T-helper 17 cell (primary cell): ENCODE data around the gene TRIM39. TPM values are rescaled to one million over a fixed set of nuclear protein-coding genes. Genes with fewer than 3 reads are reported as not detected.
"Not testable (repeated sequence)": the region's sequence is repeated elsewhere in the genome, so short reads cannot be mapped to it uniquely, and the experiment has no call there.

Source experiments
- ATAC-seq: fragments of 150-1000 bp; cut with Tn5 transposase; 2 replicates; pipeline ENCODE4 v1.10.0; 2021; ENCODE audit warnings: mild to moderate bottlenecking, moderate library complexity
- DNase-seq, 3 donors: peaks; one replicate each; pipeline versions ENCODE4 v3.0.0 to v3.0.0-alpha.2; 2020 to 2021
- H3K9me3 ChIP-seq: one replicate; pipeline ENCODE4 v1.7.0; 2013; ENCODE audit warnings: low read length, mild to moderate bottlenecking; ENCODE audit not compliant: control insufficient read depth, poor library complexity, severe bottlenecking
- H3K27ac Mint-ChIP-seq: one replicate; pipeline ENCODE4 v1.8.0; 2022; ENCODE audit warnings: mild to moderate bottlenecking, moderate library complexity, mixed read lengths
- H3K27me3 Mint-ChIP-seq: one replicate; pipeline ENCODE4 v1.8.0; 2022; ENCODE audit warnings: mixed read lengths
- H3K36me3 Mint-ChIP-seq: one replicate; pipeline ENCODE4 v1.8.0; 2022; ENCODE audit warnings: low read depth, mixed read lengths
- H3K4me1 Mint-ChIP-seq: one replicate; pipeline ENCODE4 v1.8.0; 2022; ENCODE audit warnings: mild to moderate bottlenecking, mixed read lengths
- H3K4me3 Mint-ChIP-seq: one replicate; pipeline ENCODE4 v1.8.0; 2022; ENCODE audit warnings: mild to moderate bottlenecking, moderate library complexity, mixed read lengths
- total RNA-seq, 4 donors: library from RNA in 2 of 4; stranded (reverse) in 2 of 4; gene quantifications; one replicate each; pipeline ENCODE4 v1.2.3 and lab custom pipeline; 2022 to 2026

Gene TRIM39
- total RNA-seq, 2 donors from 2014 or later: 41.4 to 47.3 TPM

DNA sequence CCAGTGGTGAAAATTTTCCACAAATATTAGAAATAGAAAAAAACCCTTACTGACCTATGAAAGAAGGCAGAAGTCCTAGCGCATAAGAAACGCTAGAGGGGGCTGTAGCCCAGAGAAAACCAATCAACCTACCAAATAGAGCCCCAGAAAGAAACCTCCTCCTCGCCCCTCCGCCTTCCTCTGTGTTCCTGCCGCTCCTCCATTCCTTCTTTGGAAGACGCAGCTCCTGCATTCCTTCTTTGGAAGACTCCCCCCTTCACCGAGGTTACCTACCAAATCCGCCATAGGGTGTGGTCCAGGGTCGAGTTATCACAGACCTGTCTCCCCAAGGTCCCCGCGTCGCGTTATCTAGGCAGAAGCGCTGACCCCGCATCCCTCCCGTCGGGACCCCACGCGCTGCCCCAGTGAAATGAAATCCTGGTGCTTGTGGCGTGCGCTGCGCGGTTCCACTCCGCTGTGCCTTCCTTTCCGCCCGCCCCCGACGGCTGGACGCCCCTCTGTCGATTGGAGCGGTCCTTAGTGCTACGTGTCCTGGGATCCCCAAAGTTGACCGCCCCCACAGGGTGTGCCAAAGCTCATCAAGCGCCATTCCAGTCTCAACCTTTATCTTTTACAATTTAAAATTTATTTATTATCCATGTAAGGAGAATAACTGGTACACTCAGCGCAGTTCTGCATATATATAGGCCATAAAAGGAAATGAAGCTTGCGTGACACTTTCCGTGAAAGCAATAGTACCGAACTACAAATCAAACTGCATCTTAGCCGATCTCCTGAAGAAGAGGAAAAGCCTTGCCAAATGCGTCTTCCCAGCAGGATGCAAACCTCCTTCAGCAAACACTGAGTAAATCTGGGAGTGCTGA, 31.2 kb downstream of the TRIM39 start:
- Mint-ChIP-seq H3K36me3 (peaks cover 7% of the 10 kb centered on the region), H3K4me1 (peaks cover 7% of the 10 kb centered on the region), H3K27ac (peak overlapping the region; percentile 53), H3K27me3 (peaks cover 64% of the 10 kb centered on the region), H3K4me3 (peak overlapping the region; percentile 86)
- DNase-seq (peak; percentile 20 to 39 (median 36)), ATAC-seq (peak; percentile 87)
- H3K9me3 ChIP-seq: peaks cover 3% of the 10 kb centered on the region

DNA sequence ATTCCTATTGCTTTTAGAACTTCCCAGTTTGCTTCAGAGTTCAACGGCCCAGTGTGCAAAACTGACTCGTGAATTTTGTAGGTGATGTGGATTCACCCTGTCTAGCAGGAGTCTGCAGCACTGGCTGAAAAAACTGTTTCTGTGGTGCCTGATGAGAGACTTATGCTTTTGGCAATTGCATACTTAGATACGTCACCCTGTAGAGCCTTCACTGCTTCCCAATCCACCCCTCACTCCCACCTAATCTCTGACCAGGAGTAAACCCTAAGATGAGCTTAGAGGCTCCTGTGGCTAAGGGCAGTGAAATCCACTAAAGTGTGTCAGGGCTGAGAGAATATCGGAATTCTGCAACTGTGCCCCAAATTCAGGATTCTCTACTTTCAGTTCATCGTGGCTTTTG, 32.5 kb downstream of the TRIM39 start:
- Mint-ChIP-seq H3K4me3 (no peak overlapping the region), H3K27ac (no peak overlapping the region), H3K36me3 (peaks cover 7% of the 10 kb centered on the region), H3K27me3 (peaks cover 69% of the 10 kb centered on the region), H3K4me1 (peaks cover 7% of the 10 kb centered on the region)
- no peak for ATAC-seq
- DNase-seq: no peak
- peaks cover 3% of the 10 kb centered on the region for H3K9me3 ChIP-seq

DNA sequence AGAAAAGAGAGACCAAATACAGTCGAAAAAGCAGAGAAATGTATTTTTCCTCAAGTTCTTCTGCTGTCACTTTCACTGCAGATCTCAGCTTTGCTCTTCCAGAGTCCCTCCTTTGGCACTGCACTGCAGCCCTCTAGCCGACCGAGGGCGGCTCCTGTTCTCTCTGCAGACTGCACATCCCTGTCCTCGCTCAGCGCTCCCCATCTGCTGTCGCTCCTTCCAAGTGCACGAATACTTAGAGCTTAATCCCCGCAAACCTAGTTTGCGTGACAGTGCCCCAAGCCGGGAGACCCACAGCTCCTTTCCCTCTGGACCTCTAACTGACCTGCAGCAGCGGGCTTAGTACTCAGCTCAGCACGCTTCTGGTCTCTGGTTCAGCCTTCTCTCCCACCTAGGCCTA, 33.4 kb downstream of the TRIM39 start:
- ATAC-seq: no peak
- Mint-ChIP-seq H3K4me1 (peaks cover 7% of the 10 kb centered on the region), H3K27me3 (peaks cover 71% of the 10 kb centered on the region), H3K36me3 (peaks cover 7% of the 10 kb centered on the region), H3K4me3 (no peak overlapping the region), H3K27ac (no peak overlapping the region)
- DNase-seq: no peak
- H3K9me3 ChIP-seq: peaks cover 3% of the 10 kb centered on the region

DNA sequence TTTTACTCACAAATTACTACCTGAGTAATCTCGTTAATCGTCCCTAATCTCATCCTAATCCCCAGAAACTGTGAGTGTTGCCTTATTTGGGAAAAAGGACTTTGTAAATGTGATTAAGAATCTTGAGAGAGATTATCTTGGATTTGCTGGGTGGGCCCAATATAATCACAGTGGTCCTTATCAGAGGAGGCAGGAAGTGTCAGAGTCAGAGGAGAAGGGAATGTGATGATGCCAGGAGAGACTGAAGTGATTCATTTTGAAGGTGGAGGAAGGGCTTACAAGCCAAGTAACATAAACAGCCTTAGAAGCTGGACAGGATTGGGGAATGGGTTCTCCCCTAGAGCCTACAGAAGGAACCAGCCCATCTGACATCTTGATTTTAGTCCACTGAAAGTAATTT, 34.9 kb downstream of the TRIM39 start:
- no peak overlapping the region for H3K27ac Mint-ChIP-seq
- H3K36me3 Mint-ChIP-seq: peaks cover 9% of the 10 kb centered on the region
- H3K4me1 Mint-ChIP-seq: peaks cover 7% of the 10 kb centered on the region
- DNase-seq (no peak), ATAC-seq (no peak)
- H3K9me3 ChIP-seq: peaks cover 3% of the 10 kb centered on the region
- H3K4me3 Mint-ChIP-seq: no peak overlapping the region
- H3K27me3 Mint-ChIP-seq: peaks cover 81% of the 10 kb centered on the region

DNA sequence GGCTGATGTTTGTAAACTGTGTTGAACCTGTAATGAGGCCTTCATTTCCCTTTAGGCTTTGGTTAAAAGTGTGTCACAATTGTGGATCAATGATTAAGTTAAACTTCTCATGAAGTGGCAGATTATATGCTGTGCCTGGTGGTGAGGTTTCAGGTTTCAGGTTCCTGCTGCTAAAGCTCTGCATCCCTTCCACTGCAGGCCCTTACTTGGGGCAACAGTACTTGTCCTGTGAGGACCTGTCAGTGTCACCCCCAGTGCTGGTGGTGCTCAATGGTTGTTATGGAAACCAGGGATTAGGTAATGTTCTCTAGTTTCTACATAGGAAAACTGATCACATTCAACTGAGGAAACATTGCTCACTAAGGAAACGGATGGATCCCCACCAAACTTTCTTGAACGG, 36.7 kb downstream of the TRIM39 start:
- no peak for ATAC-seq

DNA sequence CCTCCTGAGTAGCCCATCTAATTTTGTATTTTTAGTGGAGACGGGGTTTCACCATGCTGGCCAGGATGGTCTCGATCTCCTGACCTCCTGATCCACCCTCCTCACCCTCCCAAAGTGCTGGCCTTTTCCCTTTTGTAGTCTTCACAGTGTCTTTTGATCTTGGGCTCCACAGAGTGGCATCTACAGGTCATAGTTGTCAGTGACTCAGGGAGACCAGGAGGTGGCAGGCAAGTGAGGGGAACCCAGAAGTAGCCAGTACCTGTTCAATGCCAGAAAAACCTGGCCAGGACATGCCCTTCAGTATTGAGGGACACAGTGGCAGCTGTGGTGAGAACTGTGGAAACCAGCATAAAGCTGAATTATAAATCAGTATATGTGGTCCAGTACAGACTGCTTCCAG, 37.9 kb downstream of the TRIM39 start:
- Mint-ChIP-seq H3K27me3 (peaks cover 72% of the 10 kb centered on the region), H3K27ac (no peak overlapping the region), H3K4me3 (no peak overlapping the region), H3K4me1 (no peaks in the 10 kb centered on the region), H3K36me3 (peaks cover 9% of the 10 kb centered on the region)
- peaks cover 3% of the 10 kb centered on the region for H3K9me3 ChIP-seq
- DNase-seq (no peak), ATAC-seq (peak; percentile 50)

More for the DNA sequence above, 36.7 kb downstream of the TRIM39 start:
- Mint-ChIP-seq H3K4me1 (no peaks in the 10 kb centered on the region), H3K4me3 (no peak overlapping the region), H3K27me3 (peaks cover 77% of the 10 kb centered on the region), H3K27ac (no peak overlapping the region), H3K36me3 (peaks cover 9% of the 10 kb centered on the region)
- H3K9me3 ChIP-seq: peaks cover 3% of the 10 kb centered on the region
- DNase-seq: no peak

DNA sequence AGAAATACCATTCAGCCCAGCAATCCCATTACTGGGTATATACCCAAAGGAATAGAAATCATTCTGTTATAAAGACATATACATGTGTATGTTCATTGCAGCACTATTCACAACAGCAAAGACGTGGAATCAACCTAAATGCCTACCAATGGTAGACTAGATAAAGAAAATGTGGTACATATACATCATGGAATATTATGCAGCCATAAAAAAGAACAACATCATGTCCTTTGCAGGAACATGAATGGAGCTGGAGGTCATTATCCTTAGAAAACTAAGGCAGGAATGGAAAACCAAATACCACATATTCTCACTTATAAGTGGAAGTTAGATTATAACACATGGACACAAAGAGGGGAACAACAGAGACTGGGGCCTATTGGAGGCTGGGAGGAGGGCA, 42.6 kb downstream of the TRIM39 start:
- ATAC-seq, H3K9me3 ChIP-seq, H3K4me1 Mint-ChIP-seq, DNase-seq, H3K36me3 Mint-ChIP-seq, H3K27ac Mint-ChIP-seq, H3K4me3 Mint-ChIP-seq: not testable (repeated sequence)
- peaks cover 42% of the 10 kb centered on the region for H3K27me3 Mint-ChIP-seq

DNA sequence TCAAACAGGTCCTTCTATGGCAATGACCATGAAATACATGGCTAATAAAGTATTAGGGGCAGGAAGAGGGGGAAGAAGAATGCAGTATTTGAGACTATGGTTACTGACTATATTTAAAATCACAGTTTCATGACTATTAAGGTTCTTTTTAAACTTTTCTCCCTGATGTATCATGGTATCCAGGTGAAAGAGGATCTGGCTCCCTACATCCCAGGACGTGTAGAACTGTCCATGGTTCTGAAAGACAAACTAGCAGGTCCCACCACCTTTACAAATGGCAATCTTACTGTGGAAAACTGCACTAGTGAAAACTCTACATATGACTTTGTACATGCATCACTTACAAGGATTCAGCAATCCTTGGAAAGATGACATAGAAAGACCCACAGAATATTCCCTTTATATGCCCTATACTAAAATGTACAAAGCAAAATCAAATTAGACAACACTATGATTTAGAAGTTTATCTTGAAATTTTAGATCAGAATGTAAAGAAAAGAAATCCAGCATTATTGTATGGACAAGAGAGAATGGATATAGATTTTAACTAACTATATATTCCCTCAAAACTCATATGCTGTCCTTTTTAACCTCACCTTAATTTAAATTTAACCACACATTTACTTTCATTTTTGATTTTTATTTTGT, 51.7 kb downstream of the TRIM39 start:
- no peaks in the 10 kb centered on the region for H3K9me3 ChIP-seq
- no peak overlapping the region for H3K27ac Mint-ChIP-seq
- ATAC-seq: no peak
- DNase-seq: no peak
- H3K4me3 Mint-ChIP-seq: no peak overlapping the region
- peaks cover 6% of the 10 kb centered on the region for H3K36me3 Mint-ChIP-seq
- peaks cover 3% of the 10 kb centered on the region for H3K4me1 Mint-ChIP-seq
- H3K27me3 Mint-ChIP-seq: peaks cover 57% of the 10 kb centered on the region

DNA sequence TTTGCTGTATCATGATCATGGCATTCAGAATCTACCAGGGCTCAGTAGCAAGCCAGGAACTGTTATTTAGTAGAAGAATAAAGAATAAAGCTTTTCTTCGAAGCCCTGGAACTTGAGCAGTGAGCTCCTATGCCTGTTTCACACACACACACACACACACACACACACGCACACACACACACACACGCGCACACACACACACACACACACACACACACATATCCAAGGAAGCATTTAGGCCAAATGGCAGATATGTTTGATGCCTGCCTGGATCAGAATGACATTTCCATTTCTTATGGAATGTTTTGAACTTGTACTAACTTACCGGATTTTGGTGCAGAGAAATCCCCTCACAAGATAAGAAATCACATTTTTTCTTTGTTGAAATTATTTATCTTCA, 53.7 kb downstream of the TRIM39 start:
- Mint-ChIP-seq H3K36me3 (no peaks in the 10 kb centered on the region), H3K27ac (no peak overlapping the region), H3K27me3 (peaks cover 63% of the 10 kb centered on the region), H3K4me3 (no peak overlapping the region), H3K4me1 (peaks cover 3% of the 10 kb centered on the region)
- ATAC-seq (no peak), DNase-seq (no peak)
- no peaks in the 10 kb centered on the region for H3K9me3 ChIP-seq

DNA sequence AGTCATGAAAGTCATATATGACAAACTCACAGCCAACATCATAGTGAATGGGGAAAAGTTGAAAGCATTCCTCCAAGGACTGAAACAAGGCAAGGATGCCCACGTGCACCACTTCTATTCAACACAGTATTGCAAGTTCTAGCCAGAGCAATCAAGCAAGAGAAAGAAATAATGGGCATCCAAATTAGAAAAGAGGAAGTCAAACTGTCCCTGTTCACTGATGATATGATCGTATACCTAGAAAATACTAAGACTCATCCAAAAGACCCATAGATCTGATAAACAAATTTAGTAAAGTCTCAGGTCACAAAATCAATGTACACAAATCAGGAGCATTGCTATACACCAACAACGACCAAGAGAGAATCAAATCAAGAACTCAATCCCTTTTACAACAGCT, 59.4 kb downstream of the TRIM39 start:
- no peak for DNase-seq
- Mint-ChIP-seq H3K36me3 (peaks cover 2% of the 10 kb centered on the region), H3K27me3 (peaks cover 93% of the 10 kb centered on the region)

DNA sequence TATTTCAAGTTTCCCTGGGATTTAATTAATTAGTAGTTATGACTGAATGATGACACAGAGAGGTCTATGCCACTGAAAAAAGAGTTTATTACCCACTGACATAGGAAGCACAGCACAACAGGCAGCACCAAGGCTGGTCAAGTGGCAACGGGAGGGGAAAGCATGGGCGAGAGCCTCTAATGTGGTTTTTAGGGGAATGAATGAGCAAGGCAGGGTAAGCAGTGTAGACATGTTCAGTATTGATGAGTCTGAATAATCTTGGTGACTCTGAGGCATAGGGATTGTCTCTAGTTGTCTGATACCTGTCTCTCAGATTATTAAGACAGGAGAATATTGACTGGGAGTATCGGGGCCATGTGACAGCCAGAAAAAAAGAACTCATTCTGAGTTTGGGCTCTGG, 64.5 kb downstream of the TRIM39 start:
- Mint-ChIP-seq H3K4me1 (no peaks in the 10 kb centered on the region), H3K27me3 (peaks cover 81% of the 10 kb centered on the region), H3K4me3 (no peak overlapping the region), H3K27ac (no peak overlapping the region), H3K36me3 (peaks cover 4% of the 10 kb centered on the region)
- DNase-seq (no peak), ATAC-seq (no peak)
- H3K9me3 ChIP-seq: no peaks in the 10 kb centered on the region

More for the DNA sequence above, 59.4 kb downstream of the TRIM39 start:
- no peaks in the 10 kb centered on the region for H3K9me3 ChIP-seq
- H3K4me3 Mint-ChIP-seq: no peak overlapping the region
- no peak for ATAC-seq
- H3K27ac Mint-ChIP-seq: no peak overlapping the region
- no peaks in the 10 kb centered on the region for H3K4me1 Mint-ChIP-seq
